ENCODE results near the gene TACR1. TPM values are rescaled to one million over a fixed set of nuclear protein-coding genes. Genes with fewer than 3 reads are reported as not detected.
A peak's percentile ranks its signal among the peaks of the same experiment; 100 is the strongest.

The TACR1 gene
- polyA plus RNA-seq, 1 experiment: 0.30 TPM

DNA sequence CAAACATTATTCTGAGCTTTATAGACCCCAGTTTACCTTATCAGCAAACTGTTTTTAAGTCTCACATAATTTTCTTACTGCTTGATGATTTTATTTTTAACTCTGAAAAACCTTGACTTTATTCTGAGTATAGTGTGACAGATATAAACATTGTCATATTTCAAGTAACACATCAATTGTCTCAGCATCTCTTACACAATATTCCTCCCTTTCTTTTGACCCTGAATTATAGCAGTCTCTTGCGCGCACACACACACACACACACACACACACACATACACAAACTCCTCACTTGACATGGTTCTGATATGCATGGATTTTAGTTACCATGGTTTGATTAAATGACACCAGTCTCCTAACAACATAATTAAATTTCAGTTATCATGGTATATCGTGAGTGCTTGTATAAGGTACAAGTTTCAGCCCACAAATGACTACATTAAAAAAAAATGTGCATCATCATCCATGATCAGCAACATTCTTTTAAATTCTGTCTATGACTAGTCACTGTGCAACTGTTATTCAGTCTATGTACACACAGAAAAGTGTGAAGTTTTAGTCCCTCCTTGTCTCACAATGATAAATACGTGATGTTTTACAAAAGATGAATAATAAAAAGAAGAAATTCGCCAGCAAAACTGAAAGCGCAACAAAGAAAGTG lies 39.5 kb upstream of the TACR1 start:
- Histone ChIP-seq H3K9me3 (ENCODE audit: control insufficient read depth, insufficient read depth, low read length) (peaks cover 12% of the 10 kb centered on the region), H3K4me3 (ENCODE audit: low read depth, low read length) (peak overlapping the region; percentile 46), H3K27ac (ENCODE audit: low read depth, low read length) (peak overlapping the region; percentile 76), H3K27me3 (ENCODE audit: control insufficient read depth, insufficient read depth, low read length) (no peaks in the 10 kb centered on the region)
- CTCF ChIA-PET: interaction anchor here (0.8 to 1.6 kb wide), 3 partner anchors 38 to 173 kb away, joined by 3 to 4 read pairs (median 3); partner anchors contain the start of gene TACR1
- peak; percentile 65 for DNase-seq (ENCODE audit: low read depth, low spot score)
- TF ChIP-seq, protein P1, sequence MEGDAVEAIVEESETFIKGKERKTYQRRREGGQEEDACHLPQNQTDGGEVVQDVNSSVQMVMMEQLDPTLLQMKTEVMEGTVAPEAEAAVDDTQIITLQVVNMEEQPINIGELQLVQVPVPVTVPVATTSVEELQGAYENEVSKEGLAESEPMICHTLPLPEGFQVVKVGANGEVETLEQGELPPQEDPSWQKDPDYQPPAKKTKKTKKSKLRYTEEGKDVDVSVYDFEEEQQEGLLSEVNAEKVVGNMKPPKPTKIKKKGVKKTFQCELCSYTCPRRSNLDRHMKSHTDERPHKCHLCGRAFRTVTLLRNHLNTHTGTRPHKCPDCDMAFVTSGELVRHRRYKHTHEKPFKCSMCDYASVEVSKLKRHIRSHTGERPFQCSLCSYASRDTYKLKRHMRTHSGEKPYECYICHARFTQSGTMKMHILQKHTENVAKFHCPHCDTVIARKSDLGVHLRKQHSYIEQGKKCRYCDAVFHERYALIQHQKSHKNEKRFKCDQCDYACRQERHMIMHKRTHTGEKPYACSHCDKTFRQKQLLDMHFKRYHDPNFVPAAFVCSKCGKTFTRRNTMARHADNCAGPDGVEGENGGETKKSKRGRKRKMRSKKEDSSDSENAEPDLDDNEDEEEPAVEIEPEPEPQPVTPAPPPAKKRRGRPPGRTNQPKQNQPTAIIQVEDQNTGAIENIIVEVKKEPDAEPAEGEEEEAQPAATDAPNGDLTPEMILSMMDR (IDR thresholded peaks at IDR 0.05; ENCODE audit: low read depth, low read length): no peak
- POLR2A ChIA-PET: interaction anchor here (0.6 kb wide), 1 partner anchor 24 kb away, joined by 3 read pairs; no protein-coding TSS in a partner anchor

DNA sequence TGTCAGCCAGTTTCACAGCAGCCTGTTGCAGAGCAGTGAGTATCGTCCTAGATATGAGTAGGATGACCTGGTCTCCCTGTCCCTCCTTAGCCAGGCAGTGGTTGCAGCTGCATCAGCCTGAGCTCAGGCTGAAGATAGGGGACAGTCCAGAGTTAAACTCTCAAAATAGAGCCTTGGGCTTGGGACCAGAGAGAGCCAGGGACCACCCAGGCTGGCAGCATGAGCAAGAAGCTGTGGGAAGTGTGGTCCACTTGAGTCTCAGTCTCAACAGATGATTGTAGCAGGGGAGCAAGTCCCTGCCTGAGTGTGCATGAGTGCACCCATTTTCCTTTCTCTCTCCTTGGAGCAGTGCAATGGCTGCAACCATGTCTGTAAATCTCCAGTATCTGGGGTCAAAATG lies 38.0 kb upstream of the TACR1 start:
- Histone ChIP-seq H3K9me3 (ENCODE audit: control insufficient read depth, insufficient read depth, low read length) (peaks cover 10% of the 10 kb centered on the region), H3K27me3 (ENCODE audit: control insufficient read depth, insufficient read depth, low read length) (no peaks in the 10 kb centered on the region), H3K27ac (ENCODE audit: low read depth, low read length) (no peak overlapping the region), H3K4me3 (ENCODE audit: low read depth, low read length) (no peak overlapping the region)
- TF ChIP-seq, protein P1 (IDR thresholded peaks at IDR 0.05; ENCODE audit: low read depth, low read length): no peak
- ChIA-PET POLR2A (no interaction called here), CTCF (interaction anchor here (1.0 to 1.6 kb wide), 2 partner anchors 38 to 171 kb away, joined by 3 to 6 read pairs; partner anchors contain the start of gene TACR1)
- no peak for DNase-seq (ENCODE audit: low read depth, low spot score)

DNA sequence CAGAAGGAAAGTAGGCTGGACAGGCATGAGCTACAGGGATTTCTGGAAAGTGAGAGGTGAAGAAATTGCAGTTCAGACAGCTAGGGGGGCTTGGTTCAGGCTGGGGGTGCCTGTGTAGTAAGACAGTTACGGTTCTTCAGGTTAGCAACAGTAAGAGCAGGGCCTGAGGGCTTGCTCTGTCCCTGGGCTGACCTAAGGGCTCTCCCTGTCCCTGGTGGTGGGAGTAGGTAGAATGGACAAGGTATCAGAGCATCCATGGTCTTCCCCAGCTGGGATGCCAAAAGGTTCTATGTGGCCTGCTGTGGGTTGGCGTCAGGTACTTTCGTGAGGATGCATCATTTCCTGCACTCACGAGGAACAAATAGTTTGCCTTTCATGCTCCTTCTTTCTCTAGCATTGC lies 34.6 kb upstream of the TACR1 start:
- POLR2A ChIA-PET: no interaction called here
- Histone ChIP-seq H3K9me3 (ENCODE audit: control insufficient read depth, insufficient read depth, low read length) (no peaks in the 10 kb centered on the region; the same call in none of the 2 replicates), H3K27ac (ENCODE audit: low read depth, low read length) (no peak overlapping the region), H3K4me3 (ENCODE audit: low read depth, low read length) (no peak overlapping the region), H3K27me3 (ENCODE audit: control insufficient read depth, insufficient read depth, low read length) (no peaks in the 10 kb centered on the region)
- CTCF ChIA-PET: no interaction called here
- DNase-seq (ENCODE audit: low read depth, low spot score): no peak
- TF ChIP-seq, protein P1 (IDR thresholded peaks at IDR 0.05; ENCODE audit: low read depth, low read length): no peak

DNA sequence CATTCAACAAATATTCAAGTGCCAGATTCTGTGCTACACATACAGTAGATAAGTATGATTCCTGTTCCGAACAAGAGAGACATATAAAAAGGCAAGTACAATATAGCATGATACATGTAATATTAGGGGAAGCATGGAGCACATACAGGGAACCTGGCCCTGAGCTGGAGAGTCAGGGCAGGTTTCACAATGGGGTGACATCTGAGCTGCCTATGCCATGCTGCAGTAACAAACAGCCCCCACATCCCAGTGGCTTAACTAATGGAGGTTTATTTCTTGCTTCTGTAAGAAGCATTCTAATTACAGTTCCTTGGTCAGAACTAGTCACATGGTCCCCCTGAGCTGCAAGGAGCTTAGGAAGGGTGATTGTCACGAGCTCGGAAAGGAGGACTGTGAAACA lies 27.3 kb upstream of the TACR1 start:
- H3K27ac ChIP-seq (ENCODE audit: low read depth, low read length): no peak overlapping the region
- no peaks in the 10 kb centered on the region for H3K9me3 ChIP-seq (ENCODE audit: control insufficient read depth, insufficient read depth, low read length)
- H3K4me3 ChIP-seq (ENCODE audit: low read depth, low read length): no peak overlapping the region
- POLR2A ChIA-PET: no interaction called here
- no peak for DNase-seq (ENCODE audit: low read depth, low spot score)
- TF ChIP-seq, protein P1 (IDR thresholded peaks at IDR 0.05; ENCODE audit: low read depth, low read length): no peak
- CTCF ChIA-PET: no interaction called here
- no peaks in the 10 kb centered on the region for H3K27me3 ChIP-seq (ENCODE audit: control insufficient read depth, insufficient read depth, low read length)

DNA sequence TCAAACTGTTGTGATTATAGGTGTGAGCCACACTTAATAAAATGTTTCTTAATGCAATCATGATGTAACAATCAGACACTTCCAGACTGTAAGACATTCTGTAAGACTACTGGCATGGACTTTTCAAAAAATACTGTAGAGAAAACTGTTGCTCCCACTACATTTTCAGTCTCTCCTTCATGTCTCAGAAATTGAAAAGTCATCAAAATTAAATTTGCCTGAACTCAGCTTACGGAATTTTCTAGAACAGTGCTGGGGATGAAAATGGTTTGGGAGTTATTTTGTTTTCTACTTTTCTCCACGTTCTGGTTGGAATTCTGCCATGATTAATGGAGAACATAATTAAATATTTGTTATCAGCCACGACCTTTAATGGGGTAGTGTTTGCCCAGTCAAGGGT lies 26.8 kb upstream of the TACR1 start:
- H3K27me3 ChIP-seq (ENCODE audit: control insufficient read depth, insufficient read depth, low read length): no peaks in the 10 kb centered on the region
- ChIA-PET CTCF (no interaction called here), POLR2A (no interaction called here)
- TF ChIP-seq, protein P1 (IDR thresholded peaks at IDR 0.05; ENCODE audit: low read depth, low read length): no peak
- no peaks in the 10 kb centered on the region for H3K9me3 ChIP-seq (ENCODE audit: control insufficient read depth, insufficient read depth, low read length)
- no peak overlapping the region for H3K4me3 ChIP-seq (ENCODE audit: low read depth, low read length)
- no peak overlapping the region for H3K27ac ChIP-seq (ENCODE audit: low read depth, low read length)
- no peak for DNase-seq (ENCODE audit: low read depth, low spot score)

Data from AG04450 (cell line).